Activated CD8-positive, alpha-beta memory T cell treated with anti-CD3 and anti-CD28 coated beads, Interleukin-2, amount 50 U/mL, for 1 hour (primary cell): Measurements from ENCODE around the gene ANKRD13B.
"Not testable (repeated sequence)": the region's sequence is repeated elsewhere in the genome, so short reads cannot be mapped to it uniquely, and the experiment has no call there.

ENCODE experiments used
- DNase-seq: peaks from one replicate; pipeline ENCODE4 v3.0.0-alpha.2; 2020; ENCODE audit errors: extremely low read depth

The ANKRD13B gene

GRCh38 chr17:29592850-29593551 is at the start of gene ANKRD13B:
TSS of gene ANKRD13B (plus strand) at chr17:29593132. CDS start at chr17:29593622, 490 bp downstream.
- DNase-seq: no peak

- DNase-seq: no peak
Measured at GRCh38 chr17:29544066-29544465, 48.9 kb upstream of the ANKRD13B start.

GRCh38 chr17:29546085-29546484 is 46.8 kb upstream of the ANKRD13B start:
- no peak for DNase-seq

- no peak for DNase-seq
Measured at GRCh38 chr17:29546830-29547229, 46.1 kb upstream of the ANKRD13B start.

- DNase-seq: no peak
Measured at GRCh38 chr17:29549177-29549923, 43.6 kb upstream of the ANKRD13B start.

- DNase-seq: no peak
Measured at GRCh38 chr17:29555840-29556239, 37.1 kb upstream of the ANKRD13B start.

GRCh38 chr17:29557085-29557738 is 35.7 kb upstream of the ANKRD13B start:
- no peak for DNase-seq

GRCh38 chr17:29557739-29558116 is 35.2 kb upstream of the ANKRD13B start:
- no peak for DNase-seq

GRCh38 chr17:29558139-29558538 is 34.8 kb upstream of the ANKRD13B start:
- DNase-seq: not testable (repeated sequence)

GRCh38 chr17:29559640-29560039 is 33.3 kb upstream of the ANKRD13B start:
- no peak for DNase-seq

- no peak for DNase-seq
Measured at GRCh38 chr17:29560316-29560715, 32.6 kb upstream of the ANKRD13B start.

- DNase-seq: no peak
Measured at GRCh38 chr17:29561554-29562517, 31.1 kb upstream of the ANKRD13B start.

- no peak for DNase-seq
Measured at GRCh38 chr17:29562615-29563014, 30.3 kb upstream of the ANKRD13B start.

- no peak for DNase-seq
Measured at GRCh38 chr17:29563816-29564215, 29.1 kb upstream of the ANKRD13B start.

- DNase-seq: no peak
Measured at GRCh38 chr17:29565643-29566472, 27.1 kb upstream of the ANKRD13B start.

- DNase-seq: no peak
Measured at GRCh38 chr17:29566473-29567303, 26.2 kb upstream of the ANKRD13B start, which contains the start of gene ABHD15. TSS of gene ABHD15 (minus strand) at chr17:29567037. CDS start at chr17:29566966, 71 bp downstream.

- DNase-seq: no peak
Measured at GRCh38 chr17:29567304-29567553, 25.7 kb upstream of the ANKRD13B start.

GRCh38 chr17:29567554-29568330 is 25.2 kb upstream of the ANKRD13B start:
- no peak for DNase-seq
